Skeletal muscle satellite cell (primary cell): Measurements from ENCODE around the gene CEP83.
A peak's percentile ranks its signal among the peaks of the same experiment; 100 is the strongest.
"Not testable (repeated sequence)": the region's sequence is repeated elsewhere in the genome, so short reads cannot be mapped to it uniquely, and the experiment has no call there.

ENCODE experiments used
- H3K27me3 ChIP-seq: 2 replicates; pipeline ENCODE4 v1.7.0; 2013; ENCODE audit warnings: low read length; ENCODE audit not compliant: control insufficient read depth, insufficient read depth
- H3K36me3 ChIP-seq: 2 replicates; pipeline ENCODE4 v1.7.0; 2013; ENCODE audit warnings: mild to moderate bottlenecking, control low read depth, low read length; ENCODE audit not compliant: insufficient read depth
- H3K4me1 ChIP-seq: 2 replicates; pipeline ENCODE4 v1.7.0; 2013; ENCODE audit warnings: low read length; ENCODE audit not compliant: control insufficient read depth, insufficient read depth
- H3K4me2 ChIP-seq: 2 replicates; pipeline ENCODE4 v1.7.0; 2013; ENCODE audit warnings: mild to moderate bottlenecking, low read length
- H3K4me3 ChIP-seq: 2 replicates; pipeline ENCODE4 v1.7.0; 2013; ENCODE audit warnings: low read length
- H3K9ac ChIP-seq: 2 replicates; pipeline ENCODE4 v1.7.0; 2013; ENCODE audit warnings: mild to moderate bottlenecking, low read depth, low read length, moderate library complexity
- H3K9me3 ChIP-seq: replicated peaks from 2 replicates; pipeline ENCODE4 v1.7.0; 2013; ENCODE audit warnings: mild to moderate bottlenecking, control low read depth, low read length

Gene CEP83

GRCh38 chr12:94429633-94430032, 30.0 kb downstream of the CEP83 start:
- peaks cover 15% of the 10 kb centered on the region for H3K4me1 ChIP-seq
- H3K27me3 ChIP-seq: no peaks in the 10 kb centered on the region
- no peaks in the 10 kb centered on the region for H3K36me3 ChIP-seq
- no peak overlapping the region for H3K4me2 ChIP-seq
- H3K9ac ChIP-seq: no peak overlapping the region
- no peaks in the 10 kb centered on the region for H3K9me3 ChIP-seq
- H3K4me3 ChIP-seq: no peak overlapping the region

- H3K9me3 ChIP-seq: no peaks in the 10 kb centered on the region
- H3K4me3 ChIP-seq: no peak overlapping the region
- no peaks in the 10 kb centered on the region for H3K36me3 ChIP-seq
These were observed 30.5 kb downstream of the CEP83 start for GRCh38 chr12:94429191-94429590.

GRCh38 chr12:94427501-94428381, 31.9 kb downstream of the CEP83 start:
- peak overlapping the region; percentile 31 for H3K4me3 ChIP-seq
- H3K9me3 ChIP-seq: peaks cover 1% of the 10 kb centered on the region

More at GRCh38 chr12:94429191-94429590, 30.5 kb downstream of the CEP83 start:
- Histone ChIP-seq H3K4me2 (no peak overlapping the region), H3K4me1 (peaks cover 15% of the 10 kb centered on the region), H3K9ac (no peak overlapping the region), H3K27me3 (no peaks in the 10 kb centered on the region)

GRCh38 chr12:94426049-94426448, 33.6 kb downstream of the CEP83 start:
- peaks cover 12% of the 10 kb centered on the region for H3K9me3 ChIP-seq
- H3K27me3 ChIP-seq: no peaks in the 10 kb centered on the region

More at GRCh38 chr12:94427501-94428381, 31.9 kb downstream of the CEP83 start:
- H3K4me1 ChIP-seq: peaks cover 15% of the 10 kb centered on the region
- peak overlapping the region; percentile 71 for H3K4me2 ChIP-seq
- no peaks in the 10 kb centered on the region for H3K36me3 ChIP-seq
- H3K27me3 ChIP-seq: no peaks in the 10 kb centered on the region
- no peak overlapping the region for H3K9ac ChIP-seq

GRCh38 chr12:94424830-94425229, 34.8 kb downstream of the CEP83 start:
- H3K36me3 ChIP-seq, H3K27me3 ChIP-seq, H3K4me2 ChIP-seq: not testable (repeated sequence)
- Histone ChIP-seq H3K4me1 (peaks cover 15% of the 10 kb centered on the region), H3K9me3 (peaks cover 12% of the 10 kb centered on the region), H3K4me3 (peak overlapping the region; percentile 38), H3K9ac (peak overlapping the region; percentile 63)

More at GRCh38 chr12:94426049-94426448, 33.6 kb downstream of the CEP83 start:
- Histone ChIP-seq H3K36me3 (peaks cover 2% of the 10 kb centered on the region), H3K4me3 (no peak overlapping the region), H3K9ac (no peak overlapping the region), H3K4me2 (no peak overlapping the region), H3K4me1 (peaks cover 15% of the 10 kb centered on the region)

GRCh38 chr12:94421868-94422740, 37.6 kb downstream of the CEP83 start:
- Histone ChIP-seq H3K4me2 (no peak overlapping the region), H3K9ac (no peak overlapping the region), H3K4me3 (no peak overlapping the region), H3K36me3 (peaks cover 2% of the 10 kb centered on the region), H3K27me3 (no peaks in the 10 kb centered on the region), H3K4me1 (peaks cover 2% of the 10 kb centered on the region), H3K9me3 (peaks cover 12% of the 10 kb centered on the region)

- Histone ChIP-seq H3K36me3 (peaks cover 2% of the 10 kb centered on the region), H3K9ac (no peak overlapping the region), H3K9me3 (peaks cover 12% of the 10 kb centered on the region), H3K27me3 (no peaks in the 10 kb centered on the region), H3K4me3 (no peak overlapping the region), H3K4me1 (no peaks in the 10 kb centered on the region), H3K4me2 (no peak overlapping the region)
These were observed 41.1 kb downstream of the CEP83 start for GRCh38 chr12:94418517-94418916.

GRCh38 chr12:94416613-94417012, 43.1 kb downstream of the CEP83 start:
- Histone ChIP-seq H3K9me3 (no peaks in the 10 kb centered on the region), H3K4me1 (no peaks in the 10 kb centered on the region), H3K4me3 (no peak overlapping the region), H3K36me3 (no peaks in the 10 kb centered on the region), H3K9ac (no peak overlapping the region), H3K27me3 (no peaks in the 10 kb centered on the region), H3K4me2 (no peak overlapping the region)

GRCh38 chr12:94415066-94415465, 44.6 kb downstream of the CEP83 start:
- H3K9ac ChIP-seq: no peak overlapping the region
- H3K4me2 ChIP-seq: no peak overlapping the region
- no peak overlapping the region for H3K4me3 ChIP-seq

GRCh38 chr12:94405413-94406116, 54.1 kb downstream of the CEP83 start:
- H3K9ac ChIP-seq: no peak overlapping the region
- no peaks in the 10 kb centered on the region for H3K4me1 ChIP-seq
- no peaks in the 10 kb centered on the region for H3K9me3 ChIP-seq
- no peaks in the 10 kb centered on the region for H3K36me3 ChIP-seq
- H3K4me3 ChIP-seq: no peak overlapping the region
- peak overlapping the region; percentile 45 for H3K4me2 ChIP-seq
- no peaks in the 10 kb centered on the region for H3K27me3 ChIP-seq

More at GRCh38 chr12:94415066-94415465, 44.6 kb downstream of the CEP83 start:
- no peaks in the 10 kb centered on the region for H3K4me1 ChIP-seq
- H3K36me3 ChIP-seq: no peaks in the 10 kb centered on the region
- H3K27me3 ChIP-seq: no peaks in the 10 kb centered on the region
- H3K9me3 ChIP-seq: no peaks in the 10 kb centered on the region

GRCh38 chr12:94404854-94405253, 54.8 kb downstream of the CEP83 start:
- Histone ChIP-seq H3K4me2 (no peak overlapping the region), H3K4me3 (no peak overlapping the region), H3K36me3 (no peaks in the 10 kb centered on the region), H3K9me3 (no peaks in the 10 kb centered on the region), H3K9ac (no peak overlapping the region), H3K4me1 (no peaks in the 10 kb centered on the region), H3K27me3 (no peaks in the 10 kb centered on the region)
